T-helper 1 cell treated with Interleukin-12 subunit alpha and Interleukin-12 subunit beta and Interleukin-4 antibody, amounts not matched to agents 30 μg/mL and 1 μg/mL, for 36 hours (primary cell): ENCODE data around the gene MCC.
A peak's percentile ranks its signal among the peaks of the same experiment; 100 is the strongest.

Experiments
- H3K27ac Mint-ChIP-seq: one replicate; pipeline ENCODE4 v1.8.0; 2021; ENCODE audit warnings: mild to moderate bottlenecking, mixed read lengths
- H3K27me3 Mint-ChIP-seq: one replicate; pipeline ENCODE4 v1.8.0; 2021; ENCODE audit warnings: low read depth, mixed read lengths
- H3K36me3 Mint-ChIP-seq: one replicate; pipeline ENCODE4 v1.8.0; 2021; ENCODE audit warnings: low read depth, mixed read lengths
- H3K4me1 Mint-ChIP-seq: one replicate; pipeline ENCODE4 v1.8.0; 2021; ENCODE audit warnings: low read depth, mixed read lengths
- H3K4me3 Mint-ChIP-seq: one replicate; pipeline ENCODE4 v1.8.0; 2021; ENCODE audit warnings: mild to moderate bottlenecking, moderate library complexity, mixed read lengths
- H3K9me3 Mint-ChIP-seq: one replicate; pipeline ENCODE4 v1.8.0; 2021; ENCODE audit warnings: mixed read lengths

The MCC gene

DNA sequence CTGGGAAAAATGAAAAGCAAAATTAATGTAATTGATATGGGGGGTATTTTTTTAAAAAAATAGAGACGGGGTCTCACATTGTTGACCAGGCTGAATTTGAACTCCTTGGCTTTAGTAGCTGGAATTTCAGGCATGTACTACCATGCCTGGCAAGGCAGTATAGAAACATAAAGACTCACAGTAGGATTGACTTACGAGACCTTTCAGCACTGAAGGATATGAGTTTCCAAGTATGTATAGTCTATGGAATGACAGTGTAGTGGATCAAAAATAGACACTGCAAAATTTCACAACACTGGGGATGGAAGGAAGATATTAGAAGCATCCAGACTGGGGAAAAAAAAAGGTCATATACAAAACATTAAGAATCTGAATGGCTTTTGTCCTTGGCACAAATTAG is 504.9 kb downstream of the MCC start:
- Mint-ChIP-seq H3K27me3 (no peaks in the 10 kb centered on the region), H3K4me3 (no peak overlapping the region), H3K9me3 (no peaks in the 10 kb centered on the region), H3K36me3 (peaks cover 19% of the 10 kb centered on the region), H3K27ac (no peak overlapping the region), H3K4me1 (peaks cover 36% of the 10 kb centered on the region)

DNA sequence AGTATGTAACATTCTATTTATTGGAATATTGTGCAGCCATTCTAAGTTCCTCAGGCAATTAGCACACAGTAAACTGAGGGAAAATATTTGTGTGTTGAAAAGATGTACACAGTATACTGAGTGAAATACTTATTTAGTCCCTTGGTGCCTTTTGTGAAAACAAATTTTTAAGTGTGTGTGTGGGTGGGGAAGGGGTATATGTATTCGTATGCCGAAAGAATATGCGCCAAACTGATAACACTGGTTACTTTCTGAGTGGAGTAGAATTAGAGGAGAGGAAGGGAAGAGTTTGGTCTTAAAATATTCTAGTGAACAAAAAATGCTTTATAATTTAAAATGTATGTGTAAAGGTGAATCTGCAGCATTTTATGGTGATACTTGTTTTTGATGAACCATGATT is 508.5 kb downstream of the MCC start:
- peaks cover 17% of the 10 kb centered on the region for H3K36me3 Mint-ChIP-seq
- H3K27me3 Mint-ChIP-seq: no peaks in the 10 kb centered on the region
- peaks cover 42% of the 10 kb centered on the region for H3K4me1 Mint-ChIP-seq
- no peaks in the 10 kb centered on the region for H3K9me3 Mint-ChIP-seq
- H3K27ac Mint-ChIP-seq: no peak overlapping the region
- H3K4me3 Mint-ChIP-seq: peak overlapping the region; percentile 74

DNA sequence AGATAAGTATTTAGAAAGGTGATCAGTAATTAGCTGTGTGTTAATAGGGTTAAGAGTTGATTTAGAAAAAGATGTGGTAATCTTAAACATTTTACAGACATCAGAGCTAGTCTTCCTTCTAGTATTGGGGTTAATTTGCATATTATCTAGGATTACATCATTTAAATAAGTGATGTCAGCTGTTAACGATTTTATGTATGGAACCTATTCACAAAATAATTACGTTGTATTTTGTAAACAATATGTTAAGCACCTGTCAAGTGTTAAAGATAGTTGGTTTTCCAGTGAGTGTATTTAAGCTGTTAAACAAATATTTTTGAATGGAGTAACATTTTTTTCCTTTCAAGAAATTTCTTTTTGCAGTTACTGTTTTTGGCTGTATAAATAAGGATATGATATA is 509.4 kb downstream of the MCC start:
- H3K9me3 Mint-ChIP-seq: no peaks in the 10 kb centered on the region
- H3K36me3 Mint-ChIP-seq: peaks cover 13% of the 10 kb centered on the region
- peak overlapping the region; percentile 99 for H3K4me3 Mint-ChIP-seq
- H3K4me1 Mint-ChIP-seq: peaks cover 37% of the 10 kb centered on the region
- no peaks in the 10 kb centered on the region for H3K27me3 Mint-ChIP-seq
- no peak overlapping the region for H3K27ac Mint-ChIP-seq

DNA sequence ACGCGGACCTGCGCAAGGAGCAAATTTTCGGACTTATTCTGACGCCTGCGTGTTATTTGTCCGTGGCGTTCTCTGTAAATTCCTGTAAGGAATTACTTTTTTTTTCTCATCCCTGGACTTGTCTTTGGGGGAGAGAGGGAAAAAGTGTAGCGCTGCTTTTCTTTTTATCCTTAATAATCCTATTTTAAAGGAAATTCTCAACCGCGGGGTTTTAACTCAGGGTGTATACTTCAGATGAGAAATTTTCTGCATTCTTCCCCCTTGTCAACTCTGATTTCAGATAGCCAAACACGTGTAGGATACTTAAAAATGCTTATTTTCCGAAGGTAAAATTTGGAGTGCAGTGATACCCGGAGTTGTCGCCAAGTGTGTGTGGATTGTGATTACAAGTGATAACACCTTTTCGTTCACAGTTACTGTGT is 510.8 kb downstream of the MCC start:
- H3K27me3 Mint-ChIP-seq: no peaks in the 10 kb centered on the region
- H3K27ac Mint-ChIP-seq: peak overlapping the region; percentile 98
- H3K4me3 Mint-ChIP-seq: peak overlapping the region; percentile 99
- H3K4me1 Mint-ChIP-seq: peaks cover 30% of the 10 kb centered on the region
- no peaks in the 10 kb centered on the region for H3K9me3 Mint-ChIP-seq
- H3K36me3 Mint-ChIP-seq: peaks cover 12% of the 10 kb centered on the region

DNA sequence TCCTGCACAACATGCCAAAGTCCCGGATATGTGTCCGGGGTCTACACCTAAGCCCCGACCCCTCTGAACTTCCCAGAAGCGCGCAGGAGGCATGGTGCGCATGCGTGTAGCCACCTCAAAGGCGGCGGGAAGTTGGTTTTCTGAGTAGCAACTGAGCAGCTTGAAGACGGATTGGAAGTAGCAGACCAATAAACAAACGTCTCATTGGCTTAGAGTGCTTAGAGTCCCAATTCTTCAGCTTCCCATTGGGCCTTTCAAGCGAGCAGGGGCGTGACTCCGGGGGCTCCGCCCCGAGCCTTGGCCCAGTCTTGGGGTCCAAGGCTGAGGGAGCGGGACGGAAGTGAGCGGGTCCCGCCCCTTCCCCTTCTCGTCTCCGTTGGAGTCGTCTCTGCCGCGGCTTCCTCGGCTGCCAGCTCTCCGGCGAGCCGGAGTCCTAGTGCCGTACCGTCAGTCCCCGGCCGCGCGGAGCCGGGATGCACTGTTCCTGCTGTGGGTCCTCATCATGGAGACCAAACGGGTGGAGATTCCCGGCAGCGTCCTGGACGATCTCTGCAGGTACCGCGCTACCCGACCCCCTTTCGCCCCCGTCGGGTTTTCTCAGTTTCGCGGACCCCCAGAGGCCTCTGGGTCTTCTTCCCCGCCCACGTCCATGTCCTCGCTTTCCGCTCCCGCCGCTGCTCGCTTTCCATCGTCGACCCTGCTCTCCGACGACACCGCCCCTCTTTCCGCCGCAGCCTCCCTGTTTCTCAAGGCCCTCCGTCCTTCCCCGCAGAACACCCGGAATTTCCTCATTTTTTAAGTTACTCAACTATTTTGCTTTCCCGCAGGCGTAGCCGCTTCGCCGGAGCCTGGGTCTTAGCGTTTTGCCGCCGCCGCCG is 511.6 kb downstream of the MCC start, which contains the start of gene DCP2:
TSS of gene DCP2 (plus strand) at position 367 of the 878 bp plus-strand sequence. CDS start at position 503, 136 bp downstream.
- Mint-ChIP-seq H3K4me1 (peaks cover 27% of the 10 kb centered on the region), H3K9me3 (no peaks in the 10 kb centered on the region)

DNA sequence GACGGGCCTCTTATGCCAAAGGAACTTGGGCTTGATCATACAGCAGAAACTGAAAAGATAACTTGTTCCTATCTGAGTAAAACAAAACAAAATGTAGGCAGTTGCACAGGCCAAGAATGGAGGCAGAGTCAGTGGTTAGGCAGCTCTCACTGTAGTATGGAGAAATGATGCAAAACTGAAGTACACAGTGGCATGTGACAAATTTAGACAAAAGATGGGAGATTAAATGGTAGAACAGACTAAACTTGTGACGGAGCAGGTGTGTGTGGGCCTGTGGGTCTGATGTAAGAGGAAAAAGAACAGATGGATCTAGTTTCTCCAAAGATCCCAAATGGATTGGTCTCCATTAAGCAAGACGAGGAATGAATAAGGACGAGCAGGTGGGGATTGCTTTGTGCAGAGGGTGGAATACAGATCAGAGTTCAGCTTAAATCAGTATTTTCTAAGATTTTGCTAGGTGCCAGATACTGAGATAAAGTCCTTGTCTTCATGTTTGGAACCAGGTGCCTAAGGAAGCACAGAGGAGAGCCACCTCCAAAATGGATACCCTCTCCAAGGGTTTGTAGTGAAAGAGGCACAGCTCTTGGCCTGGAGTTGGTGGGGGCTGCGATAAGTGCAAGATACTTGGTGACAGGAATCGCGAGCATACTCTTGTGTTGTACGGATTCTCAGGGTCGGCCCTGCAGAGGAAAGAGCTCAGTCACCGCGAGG is 512.4 kb downstream of the MCC start:
- peak overlapping the region; percentile 99 for H3K4me3 Mint-ChIP-seq

More for the DNA sequence above, 511.6 kb downstream of the MCC start, which contains the start of gene DCP2:
- Mint-ChIP-seq H3K4me3 (peak within 1 kb of the TSS; percentile 99), H3K27ac (peak within 1 kb of the TSS; percentile 98), H3K27me3 (no peaks in the 10 kb centered on the region), H3K36me3 (peaks cover 8% of the 10 kb centered on the region)

DNA sequence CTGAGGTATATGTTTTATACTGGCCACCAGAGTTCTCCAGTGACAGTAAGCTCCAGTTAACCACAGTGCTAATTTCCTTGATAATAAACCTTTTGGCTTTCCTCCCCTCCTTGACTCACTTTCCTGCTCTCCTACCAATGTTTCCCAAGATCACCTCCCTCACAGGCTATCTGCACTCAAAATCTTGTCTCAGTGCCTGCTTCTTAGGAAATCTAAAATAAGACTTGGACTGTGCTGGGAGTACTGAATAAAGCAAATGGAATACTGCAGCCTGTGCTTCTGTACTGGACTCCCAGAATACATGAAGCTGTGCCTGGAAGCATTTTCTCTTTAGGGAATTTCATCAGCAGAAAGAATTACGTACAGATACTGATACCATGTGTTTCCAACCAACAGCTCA is 513.4 kb downstream of the MCC start:
- peak overlapping the region; percentile 98 for H3K27ac Mint-ChIP-seq

More for the DNA sequence above, 512.4 kb downstream of the MCC start:
- Mint-ChIP-seq H3K36me3 (peaks cover 7% of the 10 kb centered on the region), H3K27ac (peak overlapping the region; percentile 98), H3K4me1 (peaks cover 26% of the 10 kb centered on the region), H3K9me3 (no peaks in the 10 kb centered on the region), H3K27me3 (no peaks in the 10 kb centered on the region)

DNA sequence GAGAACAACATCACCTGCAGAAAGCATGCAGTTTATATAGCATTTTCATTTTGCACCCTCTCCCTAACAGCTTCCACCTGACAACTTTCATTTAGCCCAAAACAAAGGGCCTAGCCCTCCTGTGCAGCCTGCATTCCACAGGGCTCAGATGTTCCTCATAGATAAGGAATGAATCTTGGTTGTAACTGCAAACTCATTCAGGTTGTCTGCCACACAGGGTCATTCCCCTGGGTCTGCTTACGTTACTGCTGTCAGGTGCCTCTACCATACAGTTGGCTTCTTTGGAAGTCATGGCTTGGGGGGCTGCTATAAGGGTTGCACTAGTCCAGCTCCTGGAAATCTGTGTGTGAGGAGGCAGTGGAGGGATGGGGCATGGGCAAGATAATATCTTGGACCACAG is 514.3 kb downstream of the MCC start:
- Mint-ChIP-seq H3K9me3 (no peaks in the 10 kb centered on the region), H3K27me3 (no peaks in the 10 kb centered on the region), H3K4me1 (peaks cover 18% of the 10 kb centered on the region), H3K27ac (no peak overlapping the region), H3K4me3 (no peak overlapping the region), H3K36me3 (peaks cover 2% of the 10 kb centered on the region)

More for the DNA sequence above, 513.4 kb downstream of the MCC start:
- no peak overlapping the region for H3K4me3 Mint-ChIP-seq
- peaks cover 6% of the 10 kb centered on the region for H3K36me3 Mint-ChIP-seq
- no peaks in the 10 kb centered on the region for H3K9me3 Mint-ChIP-seq
- H3K27me3 Mint-ChIP-seq: no peaks in the 10 kb centered on the region
- peaks cover 19% of the 10 kb centered on the region for H3K4me1 Mint-ChIP-seq

DNA sequence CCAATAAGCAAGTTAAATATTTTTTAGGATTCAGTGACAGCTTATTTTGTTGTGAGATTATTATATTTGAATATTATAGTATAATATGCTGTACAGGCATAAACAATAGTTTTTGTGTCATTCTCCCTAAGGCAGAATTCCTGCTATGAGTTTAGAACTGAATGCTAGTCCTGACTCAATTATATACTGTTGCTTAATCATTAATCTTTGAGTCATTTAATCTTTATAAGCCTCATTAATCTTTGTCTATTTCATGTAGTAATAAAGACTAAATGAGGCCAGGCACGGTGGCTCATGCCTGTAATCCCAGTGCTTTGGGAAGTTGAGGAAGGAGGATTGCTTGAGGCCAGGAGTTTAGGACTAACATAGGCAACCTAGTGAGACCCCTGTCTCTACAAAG is 515.2 kb downstream of the MCC start:
- Mint-ChIP-seq H3K4me3 (no peak overlapping the region), H3K27ac (no peak overlapping the region), H3K4me1 (peaks cover 13% of the 10 kb centered on the region), H3K27me3 (no peaks in the 10 kb centered on the region), H3K36me3 (peaks cover 2% of the 10 kb centered on the region), H3K9me3 (no peaks in the 10 kb centered on the region)
